ENCODE results near the gene OR56A4. TPM values are rescaled to one million over a fixed set of nuclear protein-coding genes. Genes with fewer than 3 reads are reported as not detected.

OR56A4 gene
- total RNA-seq, 1 experiment from 2014 or later: not detected

DNA sequence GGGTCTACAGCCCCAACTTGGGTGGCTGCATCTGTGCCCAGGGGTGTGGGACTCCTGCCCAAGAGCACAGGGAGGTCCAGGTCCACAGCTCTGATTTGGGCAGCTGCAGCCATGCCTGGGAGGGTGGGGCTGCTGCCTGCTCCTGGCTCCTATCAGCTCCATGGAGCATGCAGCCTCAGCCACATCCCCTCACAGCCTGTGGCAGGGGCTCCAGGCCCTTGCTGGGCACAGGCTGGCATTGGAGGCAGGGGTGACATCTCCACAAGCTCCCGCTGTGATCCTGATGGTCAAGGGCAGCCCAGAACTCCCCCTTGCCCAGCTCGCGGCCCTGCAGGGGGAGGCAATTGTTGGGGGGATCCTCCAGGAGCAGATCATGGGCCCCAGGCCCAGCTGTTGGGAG lies 6.3 kb upstream of the OR56A4 start:
- ChIA-PET CTCF (no interaction called here), POLR2A (no interaction called here)
- no peaks in the 10 kb centered on the region; the same call in 1 of the 2 replicates for H3K9me3 ChIP-seq (ENCODE audit: control insufficient read depth, insufficient read depth, low read depth, low read length)
- ATAC-seq: no peak
- no peaks in the 10 kb centered on the region for H3K36me3 ChIP-seq (ENCODE audit: control insufficient read depth, insufficient read depth, low read length)
- no peak overlapping the region for H3K4me3 ChIP-seq (ENCODE audit: low read depth in 2 of 2, low read length in 2 of 2)
- no peak overlapping the region for H3K27ac ChIP-seq (ENCODE audit: low read length)
- DNase-seq (ENCODE audit: low read depth, low spot score): no peak
- intact Hi-C loops (cut with micrococcal nuclease; ENCODE audit: unreplicated experiment): no loop called here
- no TSS peak for BruUV-seq (replicated peaks)
- H3K27me3 ChIP-seq (ENCODE audit: control insufficient read depth, insufficient read depth, low read length): peaks cover 5% of the 10 kb centered on the region
- TF ChIP-seq POLR2AphosphoS5 (IDR thresholded peaks at IDR 0.05; ENCODE audit: low read depth, low read length): no peak
- TF ChIP-seq, protein P1, sequence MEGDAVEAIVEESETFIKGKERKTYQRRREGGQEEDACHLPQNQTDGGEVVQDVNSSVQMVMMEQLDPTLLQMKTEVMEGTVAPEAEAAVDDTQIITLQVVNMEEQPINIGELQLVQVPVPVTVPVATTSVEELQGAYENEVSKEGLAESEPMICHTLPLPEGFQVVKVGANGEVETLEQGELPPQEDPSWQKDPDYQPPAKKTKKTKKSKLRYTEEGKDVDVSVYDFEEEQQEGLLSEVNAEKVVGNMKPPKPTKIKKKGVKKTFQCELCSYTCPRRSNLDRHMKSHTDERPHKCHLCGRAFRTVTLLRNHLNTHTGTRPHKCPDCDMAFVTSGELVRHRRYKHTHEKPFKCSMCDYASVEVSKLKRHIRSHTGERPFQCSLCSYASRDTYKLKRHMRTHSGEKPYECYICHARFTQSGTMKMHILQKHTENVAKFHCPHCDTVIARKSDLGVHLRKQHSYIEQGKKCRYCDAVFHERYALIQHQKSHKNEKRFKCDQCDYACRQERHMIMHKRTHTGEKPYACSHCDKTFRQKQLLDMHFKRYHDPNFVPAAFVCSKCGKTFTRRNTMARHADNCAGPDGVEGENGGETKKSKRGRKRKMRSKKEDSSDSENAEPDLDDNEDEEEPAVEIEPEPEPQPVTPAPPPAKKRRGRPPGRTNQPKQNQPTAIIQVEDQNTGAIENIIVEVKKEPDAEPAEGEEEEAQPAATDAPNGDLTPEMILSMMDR (IDR thresholded peaks at IDR 0.05): no peak
- TF ChIP-seq TCF7L2 (IDR thresholded peaks at IDR 0.05; ENCODE audit: low read depth, low read length): no peak
- no peak for TF ChIP-seq SIN3A (IDR thresholded peaks at IDR 0.05; ENCODE audit: borderline replicate concordance, insufficient read depth, low read depth, low read length)
- TF ChIP-seq, protein P2, sequence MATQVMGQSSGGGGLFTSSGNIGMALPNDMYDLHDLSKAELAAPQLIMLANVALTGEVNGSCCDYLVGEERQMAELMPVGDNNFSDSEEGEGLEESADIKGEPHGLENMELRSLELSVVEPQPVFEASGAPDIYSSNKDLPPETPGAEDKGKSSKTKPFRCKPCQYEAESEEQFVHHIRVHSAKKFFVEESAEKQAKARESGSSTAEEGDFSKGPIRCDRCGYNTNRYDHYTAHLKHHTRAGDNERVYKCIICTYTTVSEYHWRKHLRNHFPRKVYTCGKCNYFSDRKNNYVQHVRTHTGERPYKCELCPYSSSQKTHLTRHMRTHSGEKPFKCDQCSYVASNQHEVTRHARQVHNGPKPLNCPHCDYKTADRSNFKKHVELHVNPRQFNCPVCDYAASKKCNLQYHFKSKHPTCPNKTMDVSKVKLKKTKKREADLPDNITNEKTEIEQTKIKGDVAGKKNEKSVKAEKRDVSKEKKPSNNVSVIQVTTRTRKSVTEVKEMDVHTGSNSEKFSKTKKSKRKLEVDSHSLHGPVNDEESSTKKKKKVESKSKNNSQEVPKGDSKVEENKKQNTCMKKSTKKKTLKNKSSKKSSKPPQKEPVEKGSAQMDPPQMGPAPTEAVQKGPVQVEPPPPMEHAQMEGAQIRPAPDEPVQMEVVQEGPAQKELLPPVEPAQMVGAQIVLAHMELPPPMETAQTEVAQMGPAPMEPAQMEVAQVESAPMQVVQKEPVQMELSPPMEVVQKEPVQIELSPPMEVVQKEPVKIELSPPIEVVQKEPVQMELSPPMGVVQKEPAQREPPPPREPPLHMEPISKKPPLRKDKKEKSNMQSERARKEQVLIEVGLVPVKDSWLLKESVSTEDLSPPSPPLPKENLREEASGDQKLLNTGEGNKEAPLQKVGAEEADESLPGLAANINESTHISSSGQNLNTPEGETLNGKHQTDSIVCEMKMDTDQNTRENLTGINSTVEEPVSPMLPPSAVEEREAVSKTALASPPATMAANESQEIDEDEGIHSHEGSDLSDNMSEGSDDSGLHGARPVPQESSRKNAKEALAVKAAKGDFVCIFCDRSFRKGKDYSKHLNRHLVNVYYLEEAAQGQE (IDR thresholded peaks at IDR 0.05; ENCODE audit: insufficient read depth in 1 of 2, low read depth in 2 of 2, low read length in 1 of 2): no peak
- no peaks in the 10 kb centered on the region for H3K4me1 ChIP-seq (ENCODE audit: control insufficient read depth, insufficient read depth, low read length)
- in situ Hi-C loops (cut with HindIII; ENCODE audit: low pct_unique_long_range_greater_than_20kb, low sequenced_read_pairs): no loop called here

DNA sequence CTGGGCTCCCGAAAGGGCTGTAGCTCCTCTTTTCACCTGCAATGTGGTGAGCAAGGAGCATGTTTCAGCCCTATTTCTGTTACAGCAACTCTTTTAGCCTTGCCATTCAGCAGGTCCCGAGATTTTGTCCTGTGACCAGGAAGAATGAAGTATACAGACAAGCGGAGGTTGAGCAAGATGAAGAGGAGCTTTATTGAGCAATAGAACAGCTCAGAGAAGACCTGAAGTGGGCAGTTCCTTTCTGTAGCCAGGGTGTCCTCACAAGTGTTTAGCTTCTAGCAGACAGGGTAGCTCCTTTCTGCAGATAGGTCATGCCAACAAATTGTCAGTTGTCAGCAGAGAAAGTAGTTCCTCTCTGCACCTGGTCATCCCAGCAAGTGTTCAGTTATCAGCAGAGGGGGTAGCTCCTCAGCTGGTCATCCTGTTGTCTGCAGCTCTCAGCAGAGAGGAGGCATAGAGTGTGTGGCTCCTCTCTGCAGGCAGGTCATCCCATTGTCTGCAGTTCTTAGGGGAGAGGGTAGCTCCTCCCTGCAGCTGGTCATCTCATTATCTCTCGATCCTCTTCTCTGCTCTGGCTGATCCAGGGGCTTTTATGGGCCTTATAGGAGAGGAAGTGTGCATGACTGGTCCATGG lies 5.4 kb upstream of the OR56A4 start:
- TF ChIP-seq, protein P2 (IDR thresholded peaks at IDR 0.05; ENCODE audit: insufficient read depth in 1 of 2, low read depth in 2 of 2, low read length in 1 of 2): no peak
- TF ChIP-seq TCF7L2 (IDR thresholded peaks at IDR 0.05; ENCODE audit: low read depth, low read length) (no peak), POLR2AphosphoS5 (IDR thresholded peaks at IDR 0.05; ENCODE audit: low read depth, low read length) (no peak), SIN3A (IDR thresholded peaks at IDR 0.05; ENCODE audit: borderline replicate concordance, insufficient read depth, low read depth, low read length) (no peak)
- TF ChIP-seq, protein P1 (IDR thresholded peaks at IDR 0.05): no peak
- H3K4me3 ChIP-seq (ENCODE audit: low read depth in 2 of 2, low read length in 2 of 2): no peak overlapping the region
- DNase-seq (ENCODE audit: low read depth, low spot score) (no peak), ATAC-seq (peak; percentile 56; the same call in 1 of the 2 replicates)
- intact Hi-C loops (cut with micrococcal nuclease; ENCODE audit: unreplicated experiment): no loop called here
- H3K27me3 ChIP-seq (ENCODE audit: control insufficient read depth, insufficient read depth, low read length): peaks cover 5% of the 10 kb centered on the region
- H3K4me1 ChIP-seq (ENCODE audit: control insufficient read depth, insufficient read depth, low read length): no peaks in the 10 kb centered on the region
- no TSS peak for BruUV-seq (replicated peaks)
- ChIA-PET POLR2A (no interaction called here), CTCF (no interaction called here)
- H3K27ac ChIP-seq (ENCODE audit: low read length): no peak overlapping the region
- H3K36me3 ChIP-seq (ENCODE audit: control insufficient read depth, insufficient read depth, low read length): no peaks in the 10 kb centered on the region
- in situ Hi-C loops (cut with HindIII; ENCODE audit: low pct_unique_long_range_greater_than_20kb, low sequenced_read_pairs): no loop called here
- no peaks in the 10 kb centered on the region; the same call in 1 of the 2 replicates for H3K9me3 ChIP-seq (ENCODE audit: control insufficient read depth, insufficient read depth, low read depth, low read length)

All from Panc1 (cell line).